Trophoblast cell (in vitro differentiated cells and primary cell): Measurements from ENCODE around the gene FAM83C.
A peak's percentile ranks its signal among the peaks of the same experiment; 100 is the strongest.

Source experiments
- DNase-seq, 2 donors: peaks; one replicate each; pipeline ENCODE4 v3.0.0-alpha.2; 2016
- H2AFZ ChIP-seq: 2 replicates; pipeline ENCODE4 v1.6.1; 2013; ENCODE audit warnings: low read length, moderate library complexity, mild to moderate bottlenecking; ENCODE audit not compliant: insufficient read depth, poor library complexity
- H2AK5ac ChIP-seq: 2 replicates; pipeline ENCODE4 v1.6.1; 2013; ENCODE audit warnings: mild to moderate bottlenecking, low read length
- H2BK120ac ChIP-seq: 2 replicates; pipeline ENCODE4 v1.6.1; 2013; ENCODE audit warnings: low read length, mild to moderate bottlenecking, moderate library complexity; ENCODE audit not compliant: insufficient read depth, poor library complexity
- H2BK12ac ChIP-seq: 2 replicates; pipeline ENCODE4 v1.6.1; 2013; ENCODE audit warnings: mild to moderate bottlenecking, low read length, moderate library complexity
- H2BK5ac ChIP-seq: 2 replicates; pipeline ENCODE4 v1.6.1; 2013; ENCODE audit warnings: low read length, low read depth, moderate library complexity, mild to moderate bottlenecking; ENCODE audit not compliant: poor library complexity
- H3K14ac ChIP-seq: 2 replicates; pipeline ENCODE4 v1.6.1; 2013; ENCODE audit warnings: mild to moderate bottlenecking, low read length
- H3K18ac ChIP-seq: 2 replicates; pipeline ENCODE4 v1.6.1; 2013; ENCODE audit warnings: mild to moderate bottlenecking, low read length
- H3K23ac ChIP-seq: 2 replicates; pipeline ENCODE4 v1.6.1; 2013; ENCODE audit warnings: low read length
- H3K27ac ChIP-seq: 2 replicates; pipeline ENCODE4 v1.5.1; 2013; ENCODE audit warnings: low read depth, mild to moderate bottlenecking, inconsistent platforms, low read length, moderate library complexity
- H3K27me3 ChIP-seq: 2 replicates; pipeline ENCODE4 v1.6.1; 2013; ENCODE audit warnings: inconsistent platforms, mild to moderate bottlenecking, low read length, moderate library complexity; ENCODE audit not compliant: insufficient read depth
- H3K36me3 ChIP-seq, 2 experiments: 1 replicate in 1 of 2; 2 replicates in 1 of 2; pipeline ENCODE4 v1.6.1; 2013; ENCODE audit warnings: low read length in 2 of 2, mild to moderate bottlenecking in 2 of 2, moderate library complexity in 1 of 2; ENCODE audit not compliant: insufficient read depth in 2 of 2, control insufficient read depth in 1 of 2
- H3K4ac ChIP-seq: 2 replicates; pipeline ENCODE4 v1.6.1; 2013; ENCODE audit warnings: low read depth, mild to moderate bottlenecking, low read length, moderate library complexity
- H3K4me1 ChIP-seq, 2 experiments: 1 replicate in 1 of 2; 2 replicates in 1 of 2; pipeline ENCODE4 v1.6.1; 2013; ENCODE audit warnings: low read length in 2 of 2, mild to moderate bottlenecking in 2 of 2, moderate library complexity in 1 of 2; ENCODE audit not compliant: insufficient read depth in 2 of 2, control insufficient read depth in 1 of 2
- H3K4me2 ChIP-seq: 2 replicates; pipeline ENCODE4 v1.6.1; 2013; ENCODE audit warnings: inconsistent platforms, mild to moderate bottlenecking, low read length, moderate library complexity
- H3K4me3 ChIP-seq: 2 replicates; pipeline ENCODE4 v1.5.1; 2013; ENCODE audit warnings: mild to moderate bottlenecking, low read depth, low read length, inconsistent platforms
- H3K79me1 ChIP-seq: one replicate; pipeline ENCODE4 v1.6.1; 2013; ENCODE audit warnings: low read length
- H3K79me2 ChIP-seq: 2 replicates; pipeline ENCODE4 v1.6.1; 2013; ENCODE audit warnings: low read length, mild to moderate bottlenecking; ENCODE audit not compliant: control insufficient read depth, insufficient read depth, poor library complexity
- H3K9ac ChIP-seq: 2 replicates; pipeline ENCODE4 v1.6.1; 2013; ENCODE audit warnings: mild to moderate bottlenecking, low read length
- H3K9me3 ChIP-seq: 2 replicates; pipeline ENCODE4 v1.6.1; 2013; ENCODE audit warnings: low read depth, mild to moderate bottlenecking, control low read depth, inconsistent platforms, low read length; ENCODE audit not compliant: insufficient read depth
- H4K12ac ChIP-seq: 2 replicates; pipeline ENCODE4 v1.6.1; 2013; ENCODE audit warnings: low read depth, mild to moderate bottlenecking, low read length, moderate library complexity
- H4K8ac ChIP-seq: 2 replicates; pipeline ENCODE4 v1.6.1; 2013; ENCODE audit warnings: low read depth, mild to moderate bottlenecking, low read length, moderate library complexity
- H4K91ac ChIP-seq: one replicate; pipeline ENCODE4 v1.6.1; 2013; ENCODE audit warnings: low read depth, mild to moderate bottlenecking, low read length, moderate library complexity
- WGBS: extraction: QIAGEN DNeasy Blood & Tissue Kit; methylation state at CpG from one replicate; pipeline ENCODE4 v1.1.7; 2013; ENCODE audit warnings: missing lambda C conversion rate; ENCODE audit not compliant: insufficient read length, insufficient coverage; ENCODE audit errors: extremely low coverage; 5-methylcytosine and 5-hydroxymethylcytosine counted together

Gene FAM83C

GRCh38 chr20:35238735-35239134 is 53.5 kb downstream of the FAM83C start:
- Histone ChIP-seq H3K23ac (no peak overlapping the region), H2AFZ (no peak overlapping the region), H3K27me3 (no peaks in the 10 kb centered on the region), H3K9ac (no peak overlapping the region), H3K4me1 (peaks cover 12 to 13% of the 10 kb centered on the region in 2 experiments), H4K8ac (no peak overlapping the region), H3K79me1 (no peaks in the 10 kb centered on the region), H2BK12ac (no peak overlapping the region), H3K27ac (no peak overlapping the region), H3K14ac (no peak overlapping the region), H4K91ac (no peak overlapping the region), H3K9me3 (peaks cover 1% of the 10 kb centered on the region), H3K18ac (no peak overlapping the region), H2AK5ac (no peak overlapping the region), H3K4me2 (no peak overlapping the region), H3K4ac (no peak overlapping the region), H2BK5ac (no peak overlapping the region), H3K36me3 (no peaks in the 10 kb centered on the region), H4K12ac (no peak overlapping the region), H3K79me2 (no peaks in the 10 kb centered on the region), H2BK120ac (no peak overlapping the region), H3K4me3 (no peak overlapping the region)
- no CpG with 5 or more reads among the region's 5 CpGs for WGBS
- no peak for DNase-seq

GRCh38 chr20:35238170-35238569 is 54.1 kb downstream of the FAM83C start:
- Histone ChIP-seq H2AFZ (no peak overlapping the region), H3K79me2 (no peaks in the 10 kb centered on the region), H3K4ac (no peak overlapping the region), H3K79me1 (no peaks in the 10 kb centered on the region), H3K36me3 (no peaks in the 10 kb centered on the region), H2BK120ac (no peak overlapping the region), H3K27me3 (no peaks in the 10 kb centered on the region), H2AK5ac (no peak overlapping the region), H3K18ac (no peak overlapping the region), H4K8ac (no peak overlapping the region), H4K12ac (no peak overlapping the region), H3K4me2 (no peak overlapping the region), H3K9ac (no peak overlapping the region), H3K9me3 (peaks cover 1% of the 10 kb centered on the region), H3K23ac (no peak overlapping the region), H3K4me3 (no peak overlapping the region), H3K14ac (no peak overlapping the region), H3K27ac (no peak overlapping the region), H4K91ac (no peak overlapping the region), H2BK5ac (no peak overlapping the region), H2BK12ac (no peak overlapping the region), H3K4me1 (peaks cover 12 to 13% of the 10 kb centered on the region in 2 experiments)
- WGBS, result no CpG with 5 or more reads among the region's 4 CpGs
- DNase-seq, result no peak

GRCh38 chr20:35237486-35237885 is 54.7 kb downstream of the FAM83C start:
- Histone ChIP-seq H4K12ac (no peak overlapping the region), H3K36me3 (no peaks in the 10 kb centered on the region), H3K14ac (no peak overlapping the region), H3K27me3 (no peaks in the 10 kb centered on the region), H2BK5ac (no peak overlapping the region), H3K23ac (no peak overlapping the region), H4K91ac (no peak overlapping the region), H3K9me3 (peaks cover 3% of the 10 kb centered on the region), H3K4ac (no peak overlapping the region), H4K8ac (no peak overlapping the region), H3K9ac (no peak overlapping the region), H3K79me1 (no peaks in the 10 kb centered on the region), H2AFZ (no peak overlapping the region), H2BK120ac (no peak overlapping the region), H3K4me1 (peaks cover 12 to 13% of the 10 kb centered on the region in 2 experiments), H2AK5ac (no peak overlapping the region), H3K18ac (no peak overlapping the region), H3K4me2 (no peak overlapping the region), H3K27ac (no peak overlapping the region), H3K79me2 (no peaks in the 10 kb centered on the region), H3K4me3 (no peak overlapping the region), H2BK12ac (no peak overlapping the region)
- DNase-seq, result peak; percentile 27 to 78

- H3K18ac ChIP-seq, result no peak overlapping the region
- H3K14ac ChIP-seq, result no peak overlapping the region
- H2BK120ac ChIP-seq, result no peak overlapping the region
- H3K79me2 ChIP-seq, result no peaks in the 10 kb centered on the region
- H2BK12ac ChIP-seq, result no peak overlapping the region
- DNase-seq, result no peak
- no peak overlapping the region for H2AFZ ChIP-seq
- no peak overlapping the region for H2AK5ac ChIP-seq
- no peak overlapping the region for H4K8ac ChIP-seq
- H3K27ac ChIP-seq, result no peak overlapping the region
- no peaks in the 10 kb centered on the region for H3K27me3 ChIP-seq
- no peaks in the 10 kb centered on the region for H3K79me1 ChIP-seq
- peaks cover 3% of the 10 kb centered on the region for H3K9me3 ChIP-seq
- H4K91ac ChIP-seq, result no peak overlapping the region
- H3K9ac ChIP-seq, result no peak overlapping the region
- H3K4me1 ChIP-seq, result peaks cover 6 to 8% of the 10 kb centered on the region in 2 experiments
- no peak overlapping the region for H3K4me2 ChIP-seq
- H3K4ac ChIP-seq, result no peak overlapping the region
- H4K12ac ChIP-seq, result no peak overlapping the region
- no peaks in the 10 kb centered on the region for H3K36me3 ChIP-seq
- no CpG with 5 or more reads among the region's 6 CpGs for WGBS
- H2BK5ac ChIP-seq, result no peak overlapping the region
- no peak overlapping the region for H3K23ac ChIP-seq
- no peak overlapping the region for H3K4me3 ChIP-seq
Measured at GRCh38 chr20:35235881-35236280, 56.3 kb downstream of the FAM83C start.
